ENCODE measurements around the gene TERT.
"Not testable (repeated sequence)": the region's sequence is repeated elsewhere in the genome, so short reads cannot be mapped to it uniquely, and the experiment has no call there.

The TERT gene

DNA sequence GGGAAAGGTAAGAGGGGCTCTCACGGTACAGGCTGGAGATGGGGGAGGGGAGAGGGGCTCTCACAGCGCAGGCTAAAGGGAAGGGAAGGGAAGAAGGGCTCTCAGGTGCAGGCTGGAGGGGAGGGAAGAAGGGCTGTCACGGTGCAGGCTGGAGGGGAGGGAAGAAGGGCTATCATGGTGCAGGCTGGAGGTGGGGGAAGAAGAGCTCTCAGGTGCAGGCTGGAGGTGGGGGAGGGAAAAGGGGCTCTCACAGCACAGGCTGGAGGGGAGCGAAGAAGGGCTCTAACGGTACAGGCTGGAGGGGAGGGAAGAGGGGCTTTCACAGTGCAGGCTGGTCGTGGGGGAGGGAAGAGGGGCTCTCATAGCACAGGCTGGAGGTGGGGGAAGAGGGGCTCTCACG, 65.0 kb downstream of the TERT start:
- no peak for DNase-seq
- no peak overlapping the region for H3K4me2 ChIP-seq (ENCODE audit: low read length)
- H3K79me2 ChIP-seq (ENCODE audit: control insufficient read depth, insufficient read depth, low read length, poor library complexity), result no peaks in the 10 kb centered on the region
- H2BK12ac ChIP-seq (ENCODE audit: low read length), result no peak overlapping the region
- H4K8ac ChIP-seq (ENCODE audit: low read depth, low read length), result no peak overlapping the region
- H3K27ac ChIP-seq (ENCODE audit: low read depth, low read length), result no peak overlapping the region
- H4K91ac ChIP-seq (ENCODE audit: low read depth, low read length), result no peak overlapping the region
- H3K18ac ChIP-seq (ENCODE audit: low read length), result no peak overlapping the region
- no peak overlapping the region for H3K4me3 ChIP-seq (ENCODE audit: low read depth, low read length)
- H3K9me3 ChIP-seq (ENCODE audit: insufficient read depth, low read depth, low read length), result peaks cover 5% of the 10 kb centered on the region
- no peak overlapping the region for H2AK5ac ChIP-seq (ENCODE audit: low read length)
- H3K14ac ChIP-seq (ENCODE audit: low read length), result no peak overlapping the region
- H2BK5ac ChIP-seq (ENCODE audit: low read depth, low read length, poor library complexity), result no peak overlapping the region
- H3K23ac ChIP-seq (ENCODE audit: low read length), result no peak overlapping the region
- no peak overlapping the region for H2BK120ac ChIP-seq (ENCODE audit: insufficient read depth, low read length, poor library complexity)
- no CpG with 5 or more reads among the region's 7 CpGs for WGBS (ENCODE audit: extremely low coverage, insufficient coverage, insufficient read length)
- H3K4me1 ChIP-seq (ENCODE audit: control insufficient read depth in 1 of 2, insufficient read depth in 2 of 2, low read length in 2 of 2), result no peaks in the 10 kb centered on the region
- H3K27me3 ChIP-seq (ENCODE audit: insufficient read depth, low read length), result no peaks in the 10 kb centered on the region
- H3K9ac ChIP-seq (ENCODE audit: low read length), result no peak overlapping the region
- no peaks in the 10 kb centered on the region for H3K79me1 ChIP-seq (ENCODE audit: low read length)
- H3K36me3 ChIP-seq (ENCODE audit: control insufficient read depth in 1 of 2, insufficient read depth in 2 of 2, low read length in 2 of 2), result no peaks in the 10 kb centered on the region
- no peak overlapping the region for H2AFZ ChIP-seq (ENCODE audit: insufficient read depth, low read length, poor library complexity)
- no peak overlapping the region for H3K4ac ChIP-seq (ENCODE audit: low read depth, low read length)
- H4K12ac ChIP-seq (ENCODE audit: low read depth, low read length), result no peak overlapping the region

DNA sequence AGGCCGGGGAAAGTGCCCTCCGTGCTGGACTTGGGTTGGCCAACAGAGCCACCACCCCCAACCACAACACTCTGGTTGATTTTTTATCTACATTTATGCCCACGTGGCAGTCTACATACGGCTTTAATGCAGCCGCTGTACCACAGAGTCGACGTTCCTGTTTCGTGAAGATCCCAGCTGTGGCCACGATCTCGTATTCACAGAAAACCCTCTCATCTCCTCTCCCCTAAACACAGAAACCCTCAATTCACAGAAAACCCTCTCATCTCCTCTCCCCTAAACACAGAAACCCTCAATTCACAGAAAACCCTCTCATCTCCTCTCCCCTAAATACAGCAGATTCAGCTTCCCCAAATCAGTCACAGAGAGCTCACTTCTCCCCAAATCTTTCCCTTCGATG, 65.8 kb downstream of the TERT start:
- not testable (repeated sequence) for H3K23ac ChIP-seq (ENCODE audit: low read length); H4K8ac ChIP-seq (ENCODE audit: low read depth, low read length); H3K4me1 ChIP-seq (ENCODE audit: control insufficient read depth in 1 of 2, insufficient read depth in 2 of 2, low read length in 2 of 2); H3K27ac ChIP-seq (ENCODE audit: low read depth, low read length); H4K12ac ChIP-seq (ENCODE audit: low read depth, low read length); H2BK120ac ChIP-seq (ENCODE audit: insufficient read depth, low read length, poor library complexity); DNase-seq; H3K4me2 ChIP-seq (ENCODE audit: low read length); H4K91ac ChIP-seq (ENCODE audit: low read depth, low read length); H3K79me1 ChIP-seq (ENCODE audit: low read length); H3K14ac ChIP-seq (ENCODE audit: low read length); H3K79me2 ChIP-seq (ENCODE audit: control insufficient read depth, insufficient read depth, low read length, poor library complexity); H3K9ac ChIP-seq (ENCODE audit: low read length); H3K4me3 ChIP-seq (ENCODE audit: low read depth, low read length); H3K9me3 ChIP-seq (ENCODE audit: insufficient read depth, low read depth, low read length); H3K18ac ChIP-seq (ENCODE audit: low read length); H2AFZ ChIP-seq (ENCODE audit: insufficient read depth, low read length, poor library complexity); H3K4ac ChIP-seq (ENCODE audit: low read depth, low read length); H2BK12ac ChIP-seq (ENCODE audit: low read length); H2AK5ac ChIP-seq (ENCODE audit: low read length); H3K36me3 ChIP-seq (ENCODE audit: control insufficient read depth in 1 of 2, insufficient read depth in 2 of 2, low read length in 2 of 2); H3K27me3 ChIP-seq (ENCODE audit: insufficient read depth, low read length); H2BK5ac ChIP-seq (ENCODE audit: low read depth, low read length, poor library complexity)
- WGBS (ENCODE audit: extremely low coverage, insufficient coverage, insufficient read length), result no CpG with 5 or more reads among the region's 11 CpGs

DNA sequence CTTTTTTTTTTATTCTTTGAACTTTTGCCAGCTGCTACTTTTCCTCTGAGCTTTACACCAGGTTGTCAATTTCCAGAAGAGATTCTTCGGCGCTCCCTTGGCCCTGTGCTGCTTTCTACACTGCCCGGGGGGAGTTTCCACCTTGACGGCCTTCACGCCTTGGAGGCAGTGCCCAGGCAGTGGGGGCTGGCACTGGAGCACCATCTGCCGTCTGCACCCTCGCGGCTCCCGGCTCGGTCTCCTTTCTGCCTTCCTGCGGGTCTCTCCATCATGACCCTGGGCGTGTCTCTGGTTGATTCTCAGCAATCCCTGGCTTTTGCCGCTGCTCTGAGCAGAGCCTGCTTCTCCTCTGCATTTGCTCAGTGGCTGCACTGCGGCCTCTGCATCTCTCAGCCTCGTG, 66.7 kb downstream of the TERT start:
- Histone ChIP-seq H3K4me1 (ENCODE audit: control insufficient read depth in 1 of 2, insufficient read depth in 2 of 2, low read length in 2 of 2) (no peaks in the 10 kb centered on the region), H4K12ac (ENCODE audit: low read depth, low read length) (no peak overlapping the region), H3K9me3 (ENCODE audit: insufficient read depth, low read depth, low read length) (peaks cover 4% of the 10 kb centered on the region), H4K91ac (ENCODE audit: low read depth, low read length) (no peak overlapping the region), H3K9ac (ENCODE audit: low read length) (no peak overlapping the region), H3K4me2 (ENCODE audit: low read length) (no peak overlapping the region), H2BK120ac (ENCODE audit: insufficient read depth, low read length, poor library complexity) (no peak overlapping the region), H3K18ac (ENCODE audit: low read length) (no peak overlapping the region), H3K36me3 (ENCODE audit: control insufficient read depth in 1 of 2, insufficient read depth in 2 of 2, low read length in 2 of 2) (no peaks in the 10 kb centered on the region), H3K14ac (ENCODE audit: low read length) (no peak overlapping the region), H3K4ac (ENCODE audit: low read depth, low read length) (no peak overlapping the region), H3K79me2 (ENCODE audit: control insufficient read depth, insufficient read depth, low read length, poor library complexity) (no peaks in the 10 kb centered on the region), H2AK5ac (ENCODE audit: low read length) (no peak overlapping the region), H2BK12ac (ENCODE audit: low read length) (no peak overlapping the region), H4K8ac (ENCODE audit: low read depth, low read length) (no peak overlapping the region), H3K27ac (ENCODE audit: low read depth, low read length) (no peak overlapping the region), H3K27me3 (ENCODE audit: insufficient read depth, low read length) (no peaks in the 10 kb centered on the region), H3K23ac (ENCODE audit: low read length) (no peak overlapping the region), H3K79me1 (ENCODE audit: low read length) (no peaks in the 10 kb centered on the region), H2BK5ac (ENCODE audit: low read depth, low read length, poor library complexity) (no peak overlapping the region), H3K4me3 (ENCODE audit: low read depth, low read length) (no peak overlapping the region), H2AFZ (ENCODE audit: insufficient read depth, low read length, poor library complexity) (no peak overlapping the region)
- WGBS (ENCODE audit: extremely low coverage, insufficient coverage, insufficient read length), result no CpG with 5 or more reads among the region's 15 CpGs
- no peak for DNase-seq

DNA sequence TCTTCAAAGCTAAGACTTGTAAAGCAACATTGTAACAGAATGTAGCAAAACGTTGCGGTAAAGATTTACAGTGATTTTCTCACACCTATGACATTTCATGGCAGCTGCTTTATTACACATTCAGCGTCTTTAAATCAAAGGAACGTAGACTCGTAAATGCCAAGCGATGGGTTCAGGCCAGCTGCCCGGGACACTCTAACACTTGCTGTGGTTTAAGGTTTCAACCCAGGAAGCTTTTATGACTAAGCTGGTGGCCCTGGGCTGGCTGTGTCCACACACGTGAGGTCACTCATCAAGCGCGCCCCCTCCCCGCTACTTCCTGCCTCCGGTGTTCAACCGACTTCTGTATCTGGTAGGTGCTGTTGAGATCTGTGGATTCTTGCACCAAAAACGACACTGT, 67.2 kb downstream of the TERT start:
- no peaks in the 10 kb centered on the region for H3K79me2 ChIP-seq (ENCODE audit: control insufficient read depth, insufficient read depth, low read length, poor library complexity)
- H4K91ac ChIP-seq (ENCODE audit: low read depth, low read length), result no peak overlapping the region
- no peak overlapping the region for H3K9ac ChIP-seq (ENCODE audit: low read length)
- no peak overlapping the region for H4K12ac ChIP-seq (ENCODE audit: low read depth, low read length)
- no peaks in the 10 kb centered on the region for H3K4me1 ChIP-seq (ENCODE audit: control insufficient read depth in 1 of 2, insufficient read depth in 2 of 2, low read length in 2 of 2)
- H3K9me3 ChIP-seq (ENCODE audit: insufficient read depth, low read depth, low read length), result peaks cover 4% of the 10 kb centered on the region
- H2BK5ac ChIP-seq (ENCODE audit: low read depth, low read length, poor library complexity), result no peak overlapping the region
- no peak overlapping the region for H3K27ac ChIP-seq (ENCODE audit: low read depth, low read length)
- no peak overlapping the region for H2BK12ac ChIP-seq (ENCODE audit: low read length)
- no peak overlapping the region for H2AFZ ChIP-seq (ENCODE audit: insufficient read depth, low read length, poor library complexity)
- no peak overlapping the region for H3K4ac ChIP-seq (ENCODE audit: low read depth, low read length)
- no peak overlapping the region for H3K14ac ChIP-seq (ENCODE audit: low read length)
- no peaks in the 10 kb centered on the region for H3K79me1 ChIP-seq (ENCODE audit: low read length)
- no peak overlapping the region for H3K23ac ChIP-seq (ENCODE audit: low read length)
- no peak for DNase-seq
- H3K18ac ChIP-seq (ENCODE audit: low read length), result no peak overlapping the region
- H3K27me3 ChIP-seq (ENCODE audit: insufficient read depth, low read length), result no peaks in the 10 kb centered on the region
- H2BK120ac ChIP-seq (ENCODE audit: insufficient read depth, low read length, poor library complexity), result no peak overlapping the region
- no peak overlapping the region for H4K8ac ChIP-seq (ENCODE audit: low read depth, low read length)
- H3K4me2 ChIP-seq (ENCODE audit: low read length), result no peak overlapping the region
- WGBS (ENCODE audit: extremely low coverage, insufficient coverage, insufficient read length), result no CpG with 5 or more reads among the region's 14 CpGs
- H3K36me3 ChIP-seq (ENCODE audit: control insufficient read depth in 1 of 2, insufficient read depth in 2 of 2, low read length in 2 of 2), result no peaks in the 10 kb centered on the region
- H2AK5ac ChIP-seq (ENCODE audit: low read length), result no peak overlapping the region
- H3K4me3 ChIP-seq (ENCODE audit: low read depth, low read length), result no peak overlapping the region

All from trophoblast cell (in vitro differentiated cells and primary cell).